ENCODE measurements around the gene CABLES1.

- TF ChIP-seq CTCF (IDR thresholded peaks at IDR 0.05) (no peak), POLR2A (IDR thresholded peaks at IDR 0.05) (no peak)
Measured at GRCh38 chr18:23240609-23240930, 105.3 kb downstream of the CABLES1 start.
